Fibroblast of lung (primary cell): Measurements from ENCODE around the gene TMEM240. TPM values are rescaled to one million over a fixed set of nuclear protein-coding genes. Genes with fewer than 3 reads are reported as not detected.

Source experiments
- DNase-seq, 2 donors: peaks; one replicate each; pipeline versions ENCODE4 v3.0.0 to v3.0.0-alpha.2; 2010; ENCODE audit warnings: low read depth in 2 of 2
- H2AFZ ChIP-seq: 2 replicates; pipeline ENCODE4 v1.5.1; 2012; ENCODE audit warnings: low read length, control low read depth, inconsistent platforms
- H3K27ac ChIP-seq: 2 replicates; pipeline ENCODE4 v1.5.1; 2011; ENCODE audit warnings: low read length, control low read depth; ENCODE audit not compliant: insufficient read depth
- H3K27me3 ChIP-seq: 2 replicates; pipeline ENCODE4 v1.5.1; 2011; ENCODE audit warnings: mild to moderate bottlenecking, low read length; ENCODE audit not compliant: control insufficient read depth, insufficient read depth
- H3K36me3 ChIP-seq: 2 replicates; pipeline ENCODE4 v1.5.1; 2011; ENCODE audit warnings: low read length; ENCODE audit not compliant: control insufficient read depth, insufficient read depth
- H3K4me1 ChIP-seq: 2 replicates; pipeline ENCODE4 v1.5.1; 2011; ENCODE audit warnings: low read length; ENCODE audit not compliant: control insufficient read depth, insufficient read depth; ENCODE audit errors: extremely low read depth
- H3K4me2 ChIP-seq: 2 replicates; pipeline ENCODE4 v1.5.1; 2011; ENCODE audit warnings: low read length, control low read depth; ENCODE audit not compliant: insufficient read depth; ENCODE audit errors: extremely low read depth
- H3K4me3 ChIP-seq, 4 experiments: fragments of 200-600 bp in 1 of 4; sonication (generic) in 1 of 4; replicated peaks in 1 of 4; 2 replicates each; pipeline ENCODE4 v1.5.1; 2011 to 2016; ENCODE audit warnings: low read length in 4 of 4, low read depth in 3 of 4, mild to moderate bottlenecking in 3 of 4, control low read depth in 2 of 4, inconsistent platforms in 1 of 4, mixed read lengths in 1 of 4; ENCODE audit not compliant: insufficient read depth in 1 of 4; ENCODE audit errors: control extremely low read depth in 1 of 4
- H3K79me2 ChIP-seq: 2 replicates; pipeline ENCODE4 v1.5.1; 2012; ENCODE audit warnings: mild to moderate bottlenecking, low read length, inconsistent platforms; ENCODE audit not compliant: control insufficient read depth, insufficient read depth
- H3K9ac ChIP-seq: 2 replicates; pipeline ENCODE4 v1.5.1; 2011; ENCODE audit warnings: mild to moderate bottlenecking, low read length, control low read depth; ENCODE audit not compliant: insufficient read depth
- H3K9me3 ChIP-seq: 2 replicates; pipeline ENCODE4 v1.5.1; 2012; ENCODE audit warnings: low read depth, low read length; ENCODE audit not compliant: control insufficient read depth, insufficient read depth
- H4K20me1 ChIP-seq: 2 replicates; pipeline ENCODE4 v1.5.1; 2011; ENCODE audit warnings: low read length; ENCODE audit not compliant: control insufficient read depth, insufficient read depth; ENCODE audit errors: extremely low read depth
- CTCF ChIP-seq, 2 donors: IDR thresholded peaks in 1 of 2; conservative IDR thresholded peaks in 1 of 2; 1 replicate in 1 of 2; 2 replicates in 1 of 2; pipeline ENCODE4 v1.5.1; 2011 to 2012; ENCODE audit warnings: low read length in 2 of 2, control low read depth in 1 of 2, inconsistent platforms in 1 of 2, low read depth in 1 of 2, mild to moderate bottlenecking in 1 of 2
- EZH2 ChIP-seq: IDR thresholded peaks from 2 replicates; pipeline ENCODE4 v1.5.1; 2012; ENCODE audit warnings: low read length, control low read depth, mild to moderate bottlenecking; ENCODE audit errors: missing control alignments
- polyA plus RNA-seq, 2 donors: library from polyadenylated mRNA; depleted of rRNA in 1 of 2; stranded (reverse) in 1 of 2; unstranded in 1 of 2; fragments of >200 nt; gene quantifications; 2 replicates each; pipeline ENCODE4 v1.2.1, GENCODE V29; 2011 to 2012; ENCODE audit warnings: missing spikeins in 1 of 2
- total RNA-seq: library from RNA; depleted of rRNA; stranded (reverse); fragments of >200 nt; gene quantifications from 2 replicates; pipeline ENCODE4 v1.2.1, GENCODE V29; 2014

Gene TMEM240
- total and polyA plus RNA-seq, 2 donors (not counting 1 experiment from before 2014, with no cell fraction given), result 1.4 to 5.4 TPM

GRCh38 chr1:1531947-1532346 lies 8.5 kb downstream of the TMEM240 start:
- H3K27me3 ChIP-seq, result no peaks in the 10 kb centered on the region
- no peaks in the 10 kb centered on the region for H3K4me1 ChIP-seq
- H4K20me1 ChIP-seq, result no peaks in the 10 kb centered on the region
- TF ChIP-seq CTCF (conservative IDR thresholded peaks at IDR 0.05 in 1 of 2, IDR thresholded peaks at IDR 0.05 in 1 of 2; ENCODE audit: low read depth in 1 of 2, low read length in 2 of 2) (no peak), EZH2 (no peak)
- H3K9ac ChIP-seq, result no peak overlapping the region
- no peak overlapping the region for H3K27ac ChIP-seq
- DNase-seq, result no peak
- H3K79me2 ChIP-seq, result no peaks in the 10 kb centered on the region
- H2AFZ ChIP-seq, result no peak overlapping the region
- H3K36me3 ChIP-seq, result peaks cover 10% of the 10 kb centered on the region
- no peak overlapping the region for H3K4me3 ChIP-seq
- no peaks in the 10 kb centered on the region for H3K9me3 ChIP-seq
- H3K4me2 ChIP-seq, result no peak overlapping the region

- H3K27me3 ChIP-seq, result no peaks in the 10 kb centered on the region
- no peak overlapping the region for H3K4me3 ChIP-seq
- no peaks in the 10 kb centered on the region for H3K79me2 ChIP-seq
- no peaks in the 10 kb centered on the region for H3K4me1 ChIP-seq
- no peaks in the 10 kb centered on the region for H3K9me3 ChIP-seq
- no peak overlapping the region for H3K27ac ChIP-seq
- no peak for TF ChIP-seq CTCF (conservative IDR thresholded peaks at IDR 0.05 in 1 of 2, IDR thresholded peaks at IDR 0.05 in 1 of 2; ENCODE audit: low read depth in 1 of 2, low read length in 2 of 2)
- no peak for TF ChIP-seq EZH2
- H4K20me1 ChIP-seq, result no peaks in the 10 kb centered on the region
- H3K4me2 ChIP-seq, result no peak overlapping the region
- H3K36me3 ChIP-seq, result peaks cover 9% of the 10 kb centered on the region
- DNase-seq, result no peak
- H2AFZ ChIP-seq, result no peak overlapping the region
- H3K9ac ChIP-seq, result no peak overlapping the region
Observed at GRCh38 chr1:1529936-1530335, 10.5 kb downstream of the TMEM240 start.

GRCh38 chr1:1529321-1529720 lies 11.1 kb downstream of the TMEM240 start:
- TF ChIP-seq CTCF (conservative IDR thresholded peaks at IDR 0.05 in 1 of 2, IDR thresholded peaks at IDR 0.05 in 1 of 2; ENCODE audit: low read depth in 1 of 2, low read length in 2 of 2), result no peak
- H3K27me3 ChIP-seq, result no peaks in the 10 kb centered on the region
- H3K79me2 ChIP-seq, result no peaks in the 10 kb centered on the region
- H3K27ac ChIP-seq, result no peak overlapping the region
- no peaks in the 10 kb centered on the region for H3K4me1 ChIP-seq
- peaks cover 8% of the 10 kb centered on the region for H3K36me3 ChIP-seq
- no peak overlapping the region for H3K9ac ChIP-seq
- no peak overlapping the region for H3K4me3 ChIP-seq
- H2AFZ ChIP-seq, result no peak overlapping the region
- H4K20me1 ChIP-seq, result no peaks in the 10 kb centered on the region
- no peak for DNase-seq
- no peaks in the 10 kb centered on the region for H3K9me3 ChIP-seq
- no peak overlapping the region for H3K4me2 ChIP-seq
